Cortex of kidney (tissue), 1 donor: ENCODE results near the gene COPRS.
"Not testable (repeated sequence)": the region's sequence is repeated elsewhere in the genome, so short reads cannot be mapped to it uniquely, and the experiment has no call there.

Experiments used
- DNase-seq: peaks from one replicate; lab custom pipeline; 2025; lab: John Stamatoyannopoulos, UW

COPRS gene

DNA sequence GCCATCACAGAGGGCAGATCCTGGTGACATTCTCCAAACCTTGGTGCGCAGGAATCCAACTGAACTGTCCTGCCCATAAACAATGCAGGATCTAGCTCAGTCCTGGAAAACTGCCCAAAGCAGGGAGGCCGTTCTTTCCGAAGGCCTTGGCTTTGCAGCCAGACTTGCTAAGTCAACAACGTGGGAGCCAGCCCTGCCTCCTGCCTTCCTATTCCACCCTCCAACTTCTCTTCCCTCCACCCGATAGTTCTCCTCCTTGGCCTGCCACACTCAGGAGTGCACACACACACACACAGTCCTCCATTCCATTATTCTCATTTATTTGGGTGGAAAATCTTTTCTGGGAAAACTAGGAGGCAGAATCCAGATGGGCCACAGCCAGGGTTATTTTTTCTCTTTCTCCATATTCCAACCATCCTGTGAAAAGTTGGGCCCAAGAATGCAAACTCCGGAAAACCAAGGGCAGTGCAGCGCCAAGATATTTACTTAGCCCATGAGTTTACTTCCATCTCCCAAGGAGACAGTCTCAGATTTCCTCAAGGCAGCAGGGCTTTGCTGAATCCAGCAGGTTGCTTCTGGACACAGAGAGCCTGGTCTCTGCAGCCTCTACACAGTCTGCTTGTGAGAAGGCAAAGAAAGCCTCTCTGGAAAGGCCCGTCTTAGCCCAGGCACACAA, 15.8 kb downstream of the COPRS start:
- no peak for DNase-seq

DNA sequence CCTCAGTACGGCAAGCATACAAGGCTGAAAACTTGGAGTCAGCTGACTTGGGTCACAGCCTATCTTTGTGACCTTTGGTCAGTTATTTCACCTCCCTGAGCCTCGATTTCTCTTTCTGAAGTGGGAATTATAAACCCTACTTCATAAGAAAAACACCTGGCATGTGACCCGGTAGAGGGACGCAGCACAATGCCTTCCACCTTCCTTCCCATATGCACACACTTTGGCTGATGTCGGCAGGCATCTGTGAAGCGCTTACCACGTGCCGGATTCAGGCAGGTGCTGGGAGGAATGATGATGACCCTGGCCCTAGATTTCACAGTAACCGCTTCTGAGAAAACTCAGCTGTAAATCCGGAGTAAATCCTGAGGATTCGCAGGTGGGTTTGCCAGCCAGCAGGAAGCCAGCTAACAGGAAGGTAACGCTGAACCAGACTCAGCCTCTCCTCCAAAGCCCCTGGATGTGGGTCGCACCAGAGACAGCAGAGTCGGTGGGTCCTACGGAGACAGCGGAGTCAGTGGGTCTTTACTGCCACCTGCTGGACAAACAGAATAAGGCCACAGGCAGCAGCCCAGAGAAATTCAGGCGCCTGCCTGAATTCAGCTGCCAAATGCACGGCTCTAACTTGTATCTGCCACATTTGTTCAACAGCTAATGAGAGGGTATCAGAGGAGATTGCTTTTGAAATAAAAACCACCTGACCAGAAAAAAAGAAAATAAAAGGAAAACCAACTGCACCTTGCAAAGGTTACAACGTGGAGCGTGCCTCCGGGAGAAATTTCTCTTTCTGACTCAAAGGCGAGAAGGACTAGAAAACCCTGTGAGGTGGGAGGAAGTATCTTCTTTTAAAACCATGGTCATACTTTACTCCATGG, 16.6 kb downstream of the COPRS start:
- no peak for DNase-seq

DNA sequence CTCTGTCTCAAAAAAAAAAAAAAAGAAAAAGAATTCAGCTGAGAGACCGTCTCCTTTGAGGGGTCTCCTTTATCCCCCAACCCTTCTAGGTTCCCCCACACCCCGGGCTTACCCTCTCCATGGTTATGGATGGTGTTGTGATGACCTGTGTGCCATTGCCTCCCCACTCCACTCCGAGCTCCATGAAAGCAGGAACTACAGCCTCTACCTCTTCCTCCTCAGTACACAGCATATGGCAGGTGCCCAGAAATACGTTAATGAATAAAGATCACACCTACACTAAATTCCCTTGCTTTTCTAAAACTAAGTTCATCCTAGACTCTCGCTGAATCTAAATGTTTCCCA, 17.2 kb downstream of the COPRS start:
- DNase-seq = no peak

DNA sequence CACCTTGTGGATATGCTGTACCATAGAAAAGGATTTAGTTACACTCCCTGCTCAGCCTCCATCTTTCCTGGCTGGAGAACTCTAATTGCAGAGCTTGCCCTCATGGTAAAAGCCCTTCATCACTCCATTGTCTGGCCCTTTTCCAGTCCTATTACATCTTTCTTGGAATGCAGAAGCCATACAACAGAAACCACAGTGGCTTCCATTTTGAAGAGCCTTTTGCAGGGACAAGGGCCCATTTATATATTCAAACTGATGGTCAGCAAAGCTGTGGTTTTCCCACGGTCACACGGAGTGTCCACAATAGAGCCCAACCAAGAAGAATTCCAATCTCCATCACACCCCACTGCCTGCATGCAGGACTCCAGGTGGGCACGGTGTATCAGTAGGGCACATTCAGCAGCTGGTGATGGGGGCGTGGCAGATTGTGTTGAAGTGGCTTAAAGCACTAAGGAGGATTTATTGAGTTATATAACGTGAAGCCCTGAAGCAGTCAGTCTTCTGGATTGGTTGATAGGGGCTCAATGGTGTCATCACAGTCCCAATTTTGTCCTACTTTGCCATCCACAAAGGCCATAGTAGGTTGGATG, 20.3 kb downstream of the COPRS start:
- DNase-seq = no peak

DNA sequence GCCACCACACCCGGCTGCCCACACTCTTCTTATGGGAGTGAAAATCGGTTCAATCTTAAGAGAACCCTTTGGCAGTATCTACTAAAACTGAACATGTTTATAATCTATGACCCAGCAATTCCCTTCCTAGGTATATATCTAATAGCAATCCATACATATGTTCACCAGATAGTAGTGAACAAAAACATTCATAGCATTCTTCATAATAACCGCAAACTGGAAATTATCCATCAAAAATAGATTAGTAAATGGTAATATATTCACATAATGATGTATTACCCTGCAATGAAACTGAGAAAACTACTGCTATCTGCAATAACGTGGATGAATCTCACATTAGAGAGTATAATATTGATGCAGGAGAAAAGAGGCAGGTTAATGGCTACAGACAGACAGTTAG, 23.1 kb downstream of the COPRS start:
- DNase-seq = no peak

DNA sequence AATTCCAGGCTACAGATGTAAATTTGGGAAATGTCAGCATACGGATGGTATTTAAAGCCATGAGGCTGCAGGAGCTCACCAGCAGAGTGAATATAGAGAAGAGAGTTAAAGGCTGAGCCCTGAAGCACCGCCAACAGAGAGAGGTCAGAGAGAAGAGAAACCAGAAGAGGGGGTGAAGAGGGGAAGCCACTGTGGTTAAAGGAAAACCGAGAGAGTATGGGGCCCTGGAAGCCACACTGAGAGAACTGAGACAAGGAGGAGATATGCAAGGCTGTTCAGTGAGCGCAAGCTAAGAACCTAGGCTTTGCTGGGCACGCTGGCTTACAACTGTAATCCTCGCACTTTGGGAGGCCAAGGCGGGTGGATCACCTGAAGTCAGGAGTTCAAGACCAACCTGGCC, 24.6 kb downstream of the COPRS start:
- DNase-seq = no peak

DNA sequence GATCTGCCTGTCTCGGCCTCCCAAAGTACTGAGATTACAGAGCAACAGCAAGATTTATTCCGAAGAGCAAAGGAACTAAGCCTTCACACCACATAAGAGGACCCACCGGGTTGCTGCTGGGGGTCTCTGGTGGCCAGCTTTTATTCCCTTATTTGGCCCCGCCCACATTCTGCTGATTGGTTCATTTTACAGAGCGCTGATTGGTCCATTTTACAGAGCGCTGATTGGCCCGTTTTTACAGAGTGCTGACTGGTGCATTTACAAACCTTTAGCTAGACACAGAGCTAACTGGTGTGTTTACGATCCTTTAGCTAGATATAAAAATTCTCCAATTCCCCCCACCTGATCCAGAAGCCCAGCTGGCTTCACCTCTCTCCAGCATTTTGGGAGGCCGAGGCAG, 26.3 kb downstream of the COPRS start:
- no peak for DNase-seq

DNA sequence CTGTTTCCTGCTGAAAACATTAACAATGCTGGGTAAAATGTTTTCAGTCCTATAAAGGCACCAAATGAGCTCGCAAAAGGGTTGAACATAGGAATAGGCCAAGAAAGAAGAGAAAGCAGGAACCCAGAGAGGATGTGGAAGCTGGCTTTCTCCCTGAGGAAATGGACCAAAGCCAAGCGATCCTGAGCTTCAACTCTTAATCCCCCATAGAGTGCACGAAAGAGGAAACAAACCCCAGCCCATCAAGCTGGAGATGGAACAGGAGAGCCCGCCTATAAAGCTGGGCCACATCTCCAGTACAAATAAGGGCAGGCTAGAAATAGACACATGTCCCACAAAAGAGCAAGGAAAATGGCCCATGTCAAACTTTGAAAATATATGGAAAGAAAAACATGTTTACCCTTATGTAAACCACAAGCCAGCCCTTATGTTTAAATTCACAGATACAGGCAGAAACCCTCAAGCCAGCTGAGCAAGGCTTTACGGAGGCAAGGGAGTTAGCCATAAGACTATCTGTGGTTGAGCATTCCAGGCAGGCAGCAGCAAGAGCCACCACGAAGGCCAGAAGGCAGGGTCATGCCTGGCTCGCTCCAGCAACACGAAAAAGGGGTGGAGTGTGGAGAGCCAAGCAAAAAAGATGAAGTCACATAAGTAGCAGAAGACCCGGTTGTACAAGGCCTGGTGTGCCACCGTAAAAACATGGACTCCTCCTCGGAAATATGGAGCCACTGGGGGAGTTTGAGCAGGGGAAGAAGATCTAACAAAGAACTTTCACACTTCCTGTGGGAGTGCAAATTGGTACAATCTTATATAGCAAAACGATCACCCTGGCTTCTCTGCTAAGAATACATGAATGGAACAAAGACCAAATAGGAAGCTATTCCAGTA, 27.8 kb downstream of the COPRS start:
- no peak for DNase-seq

DNA sequence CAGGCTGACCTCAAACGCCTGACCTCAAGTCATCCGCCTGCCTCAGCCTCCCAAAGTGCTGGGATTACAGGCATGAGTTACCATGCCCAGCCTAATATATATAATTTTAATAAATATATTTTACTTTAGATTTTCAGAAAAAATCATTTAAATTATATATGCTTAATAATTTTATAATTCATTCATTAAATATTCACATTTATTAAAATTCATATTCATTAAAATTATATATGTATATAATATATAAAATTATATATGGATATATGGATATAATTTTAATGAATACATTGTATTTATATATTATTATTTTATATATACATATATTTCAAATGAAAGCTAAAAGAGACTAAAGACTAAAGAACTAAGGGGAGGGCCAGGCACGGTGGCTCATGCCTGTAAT, 29.4 kb downstream of the COPRS start:
- DNase-seq = no peak

DNA sequence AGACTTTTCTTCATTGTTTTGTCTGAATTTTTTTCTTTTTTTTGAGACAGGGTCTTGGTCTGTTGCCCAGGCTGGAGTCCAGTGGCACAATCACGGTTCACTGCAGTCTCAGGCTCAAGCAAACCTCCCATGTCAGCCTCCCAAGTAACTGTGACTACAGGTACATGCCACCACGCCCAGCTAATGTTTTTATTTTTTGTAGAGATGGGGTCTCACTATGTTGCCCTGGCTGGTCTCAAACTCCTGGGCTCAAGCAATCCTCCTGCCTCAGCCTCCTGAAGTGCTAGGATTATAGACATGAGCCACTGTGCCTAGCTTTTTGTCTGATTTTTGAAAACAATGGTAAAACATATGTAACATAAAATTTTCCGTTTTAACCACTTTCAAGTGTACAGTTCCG, 30.1 kb downstream of the COPRS start:
- not testable (repeated sequence) for DNase-seq

DNA sequence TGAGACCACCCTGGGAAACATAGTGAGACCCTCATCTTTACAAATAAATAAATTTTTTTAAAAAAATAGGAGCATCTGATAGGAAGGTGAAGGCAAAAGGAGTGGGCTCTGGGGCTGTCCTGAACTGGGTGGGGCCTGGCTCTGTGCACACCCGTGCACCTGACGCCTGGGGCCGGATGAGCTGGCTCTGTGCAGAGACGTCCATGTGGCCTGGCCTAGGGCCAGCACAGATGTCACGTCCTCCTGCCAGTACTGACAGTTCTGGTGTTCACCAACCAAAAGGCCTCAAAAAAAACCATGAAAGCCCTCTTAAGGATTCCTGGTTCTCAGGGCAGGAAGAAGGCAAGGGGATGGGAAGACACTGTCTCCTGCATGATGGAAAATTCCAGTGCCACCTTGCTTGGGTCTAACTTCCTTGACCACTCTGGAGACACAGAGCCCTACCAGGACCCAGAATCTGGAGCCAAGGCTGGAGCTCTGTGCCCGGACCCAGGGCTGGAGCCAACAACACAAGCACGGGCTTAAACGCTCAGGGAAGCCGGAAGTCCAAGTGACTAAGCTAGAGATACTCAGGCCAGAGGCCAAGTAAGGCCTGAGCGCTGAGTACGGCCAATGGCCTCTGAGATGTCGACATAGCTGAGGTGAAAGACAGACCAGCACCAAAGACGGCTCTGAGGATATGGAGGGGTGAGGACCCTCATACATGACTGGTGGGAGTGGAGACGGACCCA, 32.9 kb downstream of the COPRS start:
- no peak for DNase-seq

DNA sequence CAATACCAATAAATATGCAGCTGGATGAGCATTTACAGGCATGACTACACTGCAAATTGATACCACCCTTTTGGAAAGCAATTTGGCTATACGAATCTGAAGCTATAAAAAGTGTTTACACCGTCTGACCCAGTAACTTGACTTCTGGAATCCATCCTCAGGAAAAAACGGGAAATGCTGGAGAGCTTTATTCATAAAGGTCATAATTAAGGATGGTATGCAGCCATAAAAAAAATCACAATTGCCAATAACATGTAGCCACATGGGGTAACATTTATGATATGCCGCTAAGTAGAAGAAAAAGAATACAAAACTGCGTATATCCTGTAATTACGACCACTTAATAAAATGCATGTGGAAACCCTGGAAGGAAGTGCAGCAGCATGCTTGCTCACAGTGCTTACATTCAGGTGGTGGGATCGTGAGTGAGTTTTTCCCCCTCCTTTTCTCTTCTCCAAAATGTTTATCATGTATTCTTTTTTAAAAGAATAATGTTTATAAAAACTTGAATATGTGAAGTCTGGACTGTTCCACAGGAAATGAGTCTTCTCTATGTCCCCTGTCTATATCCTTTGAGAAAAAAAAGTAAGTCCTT, 34.2 kb downstream of the COPRS start:
- DNase-seq = no peak

DNA sequence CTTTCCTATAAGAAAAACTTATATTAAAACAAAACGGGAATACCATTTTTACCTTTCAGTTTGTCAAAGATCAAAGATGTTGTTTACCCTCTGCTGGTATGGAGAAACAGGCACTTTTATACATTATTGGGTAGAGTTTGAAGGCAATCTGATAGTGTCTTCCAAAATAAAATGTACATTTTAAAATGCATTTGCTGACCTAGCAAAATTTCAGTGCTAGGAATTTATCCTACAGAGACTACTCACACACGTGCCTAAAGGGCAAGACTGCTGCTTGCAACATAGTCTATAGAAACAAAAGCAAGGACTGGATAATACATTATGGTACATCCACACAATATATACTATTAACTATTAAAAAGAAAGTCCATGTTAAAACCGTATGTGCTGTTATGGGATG, 36.0 kb downstream of the COPRS start:
- no peak for DNase-seq

DNA sequence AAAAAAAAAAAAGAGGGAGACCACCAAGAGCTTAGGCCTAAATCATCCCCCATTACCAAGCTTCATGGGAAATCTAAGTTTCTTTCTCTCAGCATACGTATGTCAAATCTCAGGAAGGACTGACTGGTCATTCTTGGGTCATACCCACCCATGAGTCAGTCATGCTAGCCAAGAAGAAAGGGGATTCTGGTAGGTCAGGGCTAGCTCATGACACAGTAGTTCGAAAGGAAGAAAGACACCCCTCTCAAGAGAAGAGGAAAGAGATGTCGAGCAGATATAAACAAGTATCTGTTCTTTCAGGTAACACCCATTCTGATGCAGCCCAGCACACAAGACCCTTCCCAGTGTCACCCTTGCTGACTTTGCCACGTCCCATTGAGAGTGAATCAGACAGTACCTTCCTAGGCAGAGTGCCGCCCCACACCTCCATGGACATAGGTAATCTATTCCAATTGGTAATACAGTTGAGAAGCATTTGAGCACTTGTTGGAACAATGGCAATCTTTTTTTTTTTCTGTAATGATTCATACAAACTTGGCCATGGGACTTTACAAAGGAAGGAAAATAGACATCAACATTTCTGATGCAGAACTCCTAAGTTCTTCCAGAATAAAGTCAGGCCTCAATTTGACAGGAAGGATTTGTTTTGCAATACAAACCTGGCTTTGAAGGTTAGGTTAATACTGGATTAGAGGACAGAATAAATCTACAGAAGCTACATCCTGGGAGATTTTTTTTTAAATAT, 38.2 kb downstream of the COPRS start:
- no peak for DNase-seq

DNA sequence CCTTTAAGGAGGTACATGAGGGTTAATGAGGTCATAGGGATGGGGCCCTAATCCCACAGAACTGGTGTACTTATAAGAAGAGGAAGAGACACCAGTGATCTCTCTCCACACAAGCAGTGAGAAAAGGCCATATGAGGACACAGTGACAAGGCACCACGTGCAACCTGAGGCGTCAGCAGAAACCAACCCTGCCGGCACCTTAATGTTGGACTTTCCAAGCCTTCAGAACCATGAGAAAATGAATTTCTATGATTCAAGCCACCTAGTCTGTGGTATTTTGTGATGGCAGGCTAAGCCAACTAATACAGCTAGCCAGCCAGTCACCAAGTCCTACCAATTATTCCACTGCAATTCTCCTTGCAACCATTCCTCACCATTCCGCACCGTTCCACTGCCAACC, 39.5 kb downstream of the COPRS start:
- no peak for DNase-seq

DNA sequence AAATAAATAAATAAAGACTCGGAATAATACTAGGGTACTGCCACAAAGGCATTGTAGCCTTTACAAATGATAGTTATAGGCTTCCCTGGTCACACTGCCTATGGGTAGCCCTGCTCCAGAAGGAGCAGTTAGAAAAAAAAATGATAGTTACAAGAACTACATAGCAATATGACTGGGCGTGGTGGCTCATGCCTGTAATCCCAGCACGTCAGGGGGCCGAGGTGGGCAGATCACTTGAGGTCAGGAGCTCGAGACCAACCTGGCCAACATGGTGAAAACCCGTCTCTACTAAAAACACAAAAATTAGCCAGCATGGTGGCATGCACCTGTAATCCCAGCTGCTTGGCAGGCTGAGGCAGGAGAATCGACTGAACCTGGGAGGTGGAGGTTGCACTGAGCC, 40.2 kb downstream of the COPRS start:
- not testable (repeated sequence) for DNase-seq

DNA sequence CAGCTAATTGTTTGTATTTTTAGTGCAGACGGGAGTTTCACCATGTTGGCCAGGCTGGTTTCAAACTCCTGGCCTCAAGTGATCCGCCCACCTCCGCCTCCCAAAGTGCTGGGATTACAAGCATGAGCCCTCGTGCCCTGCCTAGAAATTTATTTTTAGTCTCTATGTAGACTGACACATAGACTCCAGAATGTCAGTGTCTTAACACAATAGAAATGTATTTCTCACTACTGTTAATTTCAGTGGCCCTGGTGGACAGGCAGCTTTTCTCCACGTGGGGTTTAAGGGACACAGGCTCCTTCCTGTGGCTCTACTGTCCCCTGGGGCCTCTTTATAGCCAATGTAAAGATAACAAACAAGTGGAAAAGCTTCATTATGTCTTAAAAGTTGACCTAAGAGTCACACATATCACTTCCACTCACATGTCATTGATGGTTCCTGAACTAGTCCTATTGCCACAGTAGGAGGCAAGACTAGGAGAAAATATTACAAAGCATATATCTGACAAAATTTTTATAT, 43.8 kb downstream of the COPRS start:
- no peak for DNase-seq

DNA sequence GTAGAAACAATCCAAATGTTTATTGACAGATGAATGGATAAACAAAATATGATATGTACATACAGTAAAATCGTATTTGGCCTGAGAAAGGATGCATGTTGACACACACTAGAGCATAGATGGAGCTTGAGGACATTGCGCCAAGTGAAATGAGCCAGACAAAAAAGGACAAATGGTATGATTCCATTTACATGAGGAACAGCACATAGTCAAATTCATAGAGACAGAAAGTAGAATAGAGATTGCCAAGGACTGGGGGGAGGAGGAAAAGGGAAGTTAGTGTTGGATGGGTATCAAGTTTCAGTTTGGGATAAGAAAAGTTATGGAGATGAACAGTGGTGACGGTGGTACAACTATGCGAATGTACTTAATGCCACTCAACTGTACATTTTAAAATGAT, 47.9 kb downstream of the COPRS start:
- no peak for DNase-seq

DNA sequence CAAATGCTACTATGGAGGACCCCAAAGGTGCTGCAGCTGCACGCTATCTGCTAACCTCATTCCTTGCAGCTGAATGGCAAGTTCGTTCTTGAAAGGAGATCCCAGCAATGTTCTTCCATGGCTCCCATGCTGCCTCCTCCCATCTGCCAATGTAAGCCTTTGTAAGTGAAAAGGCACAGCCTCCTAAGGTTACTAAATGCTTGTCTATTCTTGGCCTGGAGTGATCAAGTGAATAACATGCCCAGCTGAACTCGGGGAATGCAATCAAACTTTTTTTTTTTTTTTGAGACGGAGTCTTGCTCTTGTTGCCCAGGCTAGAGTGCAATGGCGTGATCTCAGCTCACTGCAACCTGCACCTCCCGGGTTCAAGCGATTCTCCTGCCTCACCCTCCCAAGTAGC, 49.2 kb downstream of the COPRS start:
- not testable (repeated sequence) for DNase-seq

DNA sequence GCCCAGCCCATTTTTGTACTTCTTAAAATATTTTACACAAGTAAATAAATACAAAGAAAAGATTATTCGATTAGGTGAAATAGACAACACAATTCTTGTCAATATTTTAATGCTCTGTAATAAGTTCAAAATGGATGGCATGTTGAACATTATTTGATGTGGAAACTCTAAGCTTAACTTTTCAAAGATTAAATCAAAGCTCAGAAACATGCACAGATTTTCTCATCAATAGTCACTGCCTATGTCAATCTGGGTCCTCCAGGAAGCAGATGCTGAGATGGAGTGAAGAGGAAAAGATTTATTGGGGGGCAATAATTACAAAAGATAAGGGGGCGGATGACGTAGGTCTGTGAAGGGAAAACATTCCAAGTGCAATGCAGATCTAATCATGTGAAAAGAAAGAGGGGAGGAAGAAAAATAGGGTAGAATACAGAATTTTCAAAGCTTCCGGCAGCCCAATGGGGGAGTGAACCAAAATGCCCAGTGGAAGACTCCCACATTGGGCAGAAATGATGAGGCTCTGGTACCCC, 50.5 kb downstream of the COPRS start:
- DNase-seq = no peak
